HL-60/S4 treated with retinoic acid at 250 ng/mL for 4 days and 3 days (cell line): ENCODE results near the gene ACSS2.
"Not testable (repeated sequence)": the region's sequence is repeated elsewhere in the genome, so short reads cannot be mapped to it uniquely, and the experiment has no call there.

Experiments
- in situ Hi-C: fragments of 300-500 bp; cut with MboI; formaldehyde crosslinking; loops from 2 replicates; pipeline ENCODE4 v1.7.0; 2022; ENCODE audit warnings: low sequenced_read_pairs

Gene ACSS2

GRCh38 chr20:34873583-34874093 is 2.8 kb upstream of the ACSS2 start:
- in situ Hi-C loops, result no loop called here

GRCh38 chr20:34874094-34874654 is 2.2 kb upstream of the ACSS2 start:
- in situ Hi-C loops, result no loop called here

- in situ Hi-C loops, result no loop called here
Measured at GRCh38 chr20:34875642-34876405, 588 bp upstream of the ACSS2 start.

GRCh38 chr20:34880215-34880850 is 3.9 kb downstream of the ACSS2 start:
- in situ Hi-C loops, result no loop called here

GRCh38 chr20:34880971-34881370 is 4.6 kb downstream of the ACSS2 start:
- in situ Hi-C loops, result not testable (repeated sequence)

GRCh38 chr20:34881689-34882088 is 5.3 kb downstream of the ACSS2 start:
- in situ Hi-C loops, result no loop called here

- in situ Hi-C loops, result no loop called here
Measured at GRCh38 chr20:34883087-34883688, 6.8 kb downstream of the ACSS2 start.

- in situ Hi-C loops, result no loop called here
Measured at GRCh38 chr20:34883809-34884208, 7.4 kb downstream of the ACSS2 start.

GRCh38 chr20:34884260-34884659 is 7.8 kb downstream of the ACSS2 start:
- in situ Hi-C loops, result no loop called here

DNA sequence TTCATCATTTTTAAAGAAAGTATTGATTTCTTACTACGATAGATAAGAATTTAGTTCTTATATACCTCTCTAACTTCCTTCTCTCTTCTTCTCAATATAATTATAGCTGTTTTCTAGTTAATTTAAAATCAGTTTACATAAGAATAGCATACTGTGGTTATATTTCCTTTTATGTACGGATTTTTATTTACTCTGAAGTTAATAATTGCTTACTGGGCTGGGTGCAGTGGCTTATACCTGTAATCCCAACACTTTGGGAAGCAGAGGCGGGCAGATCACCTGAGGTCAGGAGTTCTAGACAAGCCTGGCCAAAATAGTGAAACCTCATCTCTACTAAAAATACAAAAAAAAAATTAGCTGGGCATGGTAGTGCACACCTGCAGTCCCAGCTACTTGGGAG is 9.7 kb downstream of the ACSS2 start:
- in situ Hi-C loops, result no loop called here

GRCh38 chr20:34887023-34887422 is 10.6 kb downstream of the ACSS2 start:
- in situ Hi-C loops, result no loop called here

GRCh38 chr20:34888468-34888867 is 12.1 kb downstream of the ACSS2 start:
- in situ Hi-C loops, result no loop called here

DNA sequence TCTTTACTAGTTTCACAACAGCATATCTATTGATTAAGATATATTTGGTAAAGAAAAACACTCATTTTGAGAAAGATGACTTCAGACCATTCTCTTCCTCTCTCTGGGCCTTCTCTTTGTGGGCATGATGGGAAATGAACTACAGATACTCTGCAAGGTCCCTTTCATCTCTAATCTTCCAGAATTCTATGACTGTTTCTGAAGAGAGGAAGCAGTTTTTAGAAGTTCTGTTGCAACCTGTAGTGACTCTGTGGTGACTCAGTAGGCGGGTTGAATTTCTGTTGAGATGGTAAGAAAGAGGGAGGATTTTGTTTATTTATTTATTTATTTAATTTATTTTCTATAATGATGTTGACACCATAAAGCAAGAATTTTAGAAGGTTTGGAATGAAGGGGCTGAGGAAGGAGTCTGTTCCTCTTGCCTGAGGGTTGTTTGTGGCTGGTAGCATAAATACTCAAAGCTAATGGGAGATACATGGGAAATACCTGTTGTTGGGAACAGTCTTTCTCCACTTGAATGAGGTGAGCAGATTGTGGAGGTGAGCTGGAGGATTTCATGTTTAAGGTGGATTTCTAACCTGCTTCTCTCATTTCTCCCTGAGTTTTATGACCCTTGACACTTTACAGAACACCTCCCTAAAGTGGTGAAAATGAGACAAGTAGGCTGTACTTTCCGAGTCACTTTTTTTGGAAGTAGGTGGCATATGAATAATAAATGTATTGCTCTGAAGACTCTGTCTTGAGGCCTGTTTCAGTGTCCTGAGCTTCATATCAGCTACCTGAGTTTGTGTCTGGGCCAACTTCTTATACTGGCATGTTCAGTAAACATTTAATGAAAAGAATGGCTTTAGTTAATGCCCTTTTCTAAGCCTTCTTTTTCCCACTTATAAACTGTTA is 15.0 kb downstream of the ACSS2 start:
- in situ Hi-C loops, result no loop called here

DNA sequence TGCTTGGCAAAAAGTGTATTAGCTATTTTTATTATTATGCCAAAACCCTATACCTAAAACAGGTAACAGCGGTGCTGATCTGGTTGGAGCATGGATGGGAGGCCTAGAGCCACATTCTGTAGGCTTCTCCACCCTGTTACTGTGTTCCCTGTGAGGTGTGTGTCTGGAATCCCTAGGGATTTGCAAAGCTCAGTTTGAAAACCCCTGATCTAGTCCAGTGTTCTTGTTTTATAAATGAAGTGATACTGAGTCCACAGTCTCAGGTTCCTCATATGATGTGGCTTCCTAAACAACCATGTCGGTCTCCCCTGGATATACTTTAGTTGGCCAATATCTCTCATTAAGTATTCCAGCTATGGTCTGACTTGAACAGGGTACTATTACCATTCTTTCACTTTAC is 16.3 kb downstream of the ACSS2 start:
- in situ Hi-C loops, result no loop called here

DNA sequence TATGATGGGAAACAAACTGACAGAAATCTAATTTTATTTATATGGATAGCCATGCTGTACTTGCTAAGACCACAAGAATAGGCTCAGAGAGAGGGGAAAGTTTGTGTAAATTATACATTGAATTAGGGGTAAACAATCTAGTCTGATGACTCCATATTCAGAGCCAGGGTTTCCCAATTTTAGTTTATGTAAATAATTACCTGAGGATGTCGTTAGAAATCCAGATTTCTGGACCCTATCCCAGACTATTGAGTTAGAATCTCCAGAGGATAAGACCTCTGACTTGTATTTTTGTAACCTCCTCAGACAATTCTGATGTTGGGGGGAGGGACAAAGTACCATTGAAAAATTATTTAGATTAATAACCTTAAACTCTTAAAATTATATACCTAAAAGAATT is 18.3 kb downstream of the ACSS2 start:
- in situ Hi-C loops, result no loop called here

GRCh38 chr20:34895465-34895864 is 19.1 kb downstream of the ACSS2 start:
- in situ Hi-C loops, result no loop called here

- in situ Hi-C loops, result no loop called here
Measured at GRCh38 chr20:34896086-34896621, 19.7 kb downstream of the ACSS2 start.

GRCh38 chr20:34898129-34898528 is 21.7 kb downstream of the ACSS2 start:
- in situ Hi-C loops, result not testable (repeated sequence)

- in situ Hi-C loops, result not testable (repeated sequence)
Measured at GRCh38 chr20:34898731-34899130, 22.3 kb downstream of the ACSS2 start.

DNA sequence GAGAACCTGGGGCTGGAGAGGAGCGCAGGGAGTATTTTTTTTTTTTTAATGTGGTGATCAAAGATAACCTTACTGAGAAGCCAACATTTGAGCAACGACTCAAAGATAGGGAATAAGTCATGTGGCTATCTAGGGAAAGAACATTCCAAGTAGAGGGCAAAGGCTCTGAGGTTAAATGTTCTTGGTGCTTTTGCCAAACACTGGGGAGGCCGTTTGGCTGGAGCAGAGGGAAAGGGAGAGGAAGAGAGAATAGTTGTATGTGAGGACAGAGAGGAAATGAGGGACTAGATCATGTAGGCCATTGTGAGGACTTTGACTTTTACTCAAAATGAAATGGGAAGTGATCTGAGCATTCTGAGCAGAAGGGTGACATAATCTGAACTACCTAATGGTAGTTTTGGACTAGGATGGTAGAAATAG is 27.8 kb downstream of the ACSS2 start:
- in situ Hi-C loops, result no loop called here
